ENCODE results near the gene LCN10. TPM values are rescaled to one million over a fixed set of nuclear protein-coding genes. Genes with fewer than 3 reads are reported as not detected.

The LCN10 gene
- total RNA-seq, 4 donors from 2014 or later, result 3.9 to 16.5 (median 9.9) TPM

DNA sequence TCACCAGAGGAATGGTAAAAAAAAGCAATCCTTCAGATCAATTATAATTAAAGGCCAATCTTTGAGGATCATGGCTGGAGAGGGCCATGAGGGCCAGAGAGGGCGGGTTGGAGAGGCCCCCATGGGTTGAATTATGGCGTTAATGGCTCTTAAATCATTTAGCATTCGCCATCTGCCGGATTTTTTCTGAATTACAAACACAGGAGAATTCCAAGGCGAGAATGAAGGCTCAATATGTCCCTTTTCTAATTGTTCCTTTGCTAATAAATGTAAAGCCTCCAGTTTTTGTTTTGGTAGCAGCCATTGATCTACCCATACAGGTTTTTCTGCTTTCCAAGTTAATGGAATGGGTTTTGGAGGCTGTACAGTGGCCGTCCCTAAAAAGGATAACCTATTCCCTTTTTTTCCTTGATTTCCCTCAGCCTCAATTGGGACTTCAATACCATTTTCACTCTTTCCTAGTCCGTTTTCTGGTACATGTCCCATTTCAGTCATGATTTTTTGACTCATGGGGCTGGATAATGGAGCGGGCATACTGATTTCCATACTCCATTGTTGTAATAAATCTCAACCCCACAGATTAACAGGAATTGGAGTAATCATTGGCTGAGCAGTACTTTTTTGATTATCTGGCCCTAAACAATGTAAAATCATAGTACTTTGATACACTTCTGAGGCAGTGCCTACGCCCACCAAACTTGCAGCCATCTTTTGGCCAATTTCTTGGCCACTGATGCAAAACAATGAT, 41.7 kb upstream of the LCN10 start:
- Histone ChIP-seq H3K4me1 (peaks cover 0 to 9% (median 0%) of the 10 kb centered on the region in 3 donors), H3K9me3 (no peaks in the 10 kb centered on the region), H3K4me3 (no peak overlapping the region), H3K36me3 (no peaks in the 10 kb centered on the region), H3K27ac (no peak overlapping the region), H3K27me3 (no peaks in the 10 kb centered on the region)
- 53 to 55% methylated on average over 9 of the region's 9 CpGs for WGBS, 2 donors (ENCODE audit: low coverage in 1 of 2)
- ATAC-seq, result no peak
- TF ChIP-seq CTCF (IDR thresholded peaks at IDR 0.05) (peak; percentile 42 to 63 (median 56)), EP300 (IDR thresholded peaks at IDR 0.05) (no peak), POLR2A (IDR thresholded peaks at IDR 0.05) (no peak)

GRCh38 chr9:136782452-136782851, 39.7 kb upstream of the LCN10 start:
- Histone ChIP-seq H3K4me1 (peaks cover 0 to 2% (median 0%) of the 10 kb centered on the region in 3 donors), H3K36me3 (no peaks in the 10 kb centered on the region), H3K9me3 (no peaks in the 10 kb centered on the region), H3K4me3 (no peak overlapping the region), H3K27me3 (no peaks in the 10 kb centered on the region), H3K27ac (no peak overlapping the region)
- WGBS, 2 donors (ENCODE audit: low coverage in 1 of 2), result 93 to 97% methylated on average over 3 of the region's 3 CpGs
- no peak for ATAC-seq
- TF ChIP-seq EP300 (IDR thresholded peaks at IDR 0.05) (no peak), CTCF (IDR thresholded peaks at IDR 0.05) (no peak), POLR2AphosphoS5 (IDR thresholded peaks at IDR 0.05) (no peak), POLR2A (IDR thresholded peaks at IDR 0.05) (no peak)

DNA sequence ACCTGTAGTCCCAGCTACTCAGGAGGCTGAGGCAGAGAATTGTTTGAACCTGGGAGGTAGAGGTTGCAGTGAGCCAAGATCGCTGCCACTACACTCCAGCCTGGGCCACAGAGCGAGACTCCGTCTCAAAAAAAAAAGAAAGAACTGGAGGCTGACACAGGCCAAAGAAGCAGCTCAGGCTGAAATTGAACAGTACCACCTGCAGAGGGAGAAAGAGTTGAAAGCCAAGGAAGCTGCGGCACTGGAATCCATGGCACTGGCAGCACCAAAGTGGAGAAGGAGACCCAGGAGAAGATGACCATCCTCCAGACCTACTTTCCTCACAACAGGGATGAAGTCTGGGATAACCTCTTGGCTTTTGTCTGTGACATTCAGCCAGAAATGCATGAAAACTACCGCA, 37.1 kb upstream of the LCN10 start:
- no peak for ATAC-seq

DNA sequence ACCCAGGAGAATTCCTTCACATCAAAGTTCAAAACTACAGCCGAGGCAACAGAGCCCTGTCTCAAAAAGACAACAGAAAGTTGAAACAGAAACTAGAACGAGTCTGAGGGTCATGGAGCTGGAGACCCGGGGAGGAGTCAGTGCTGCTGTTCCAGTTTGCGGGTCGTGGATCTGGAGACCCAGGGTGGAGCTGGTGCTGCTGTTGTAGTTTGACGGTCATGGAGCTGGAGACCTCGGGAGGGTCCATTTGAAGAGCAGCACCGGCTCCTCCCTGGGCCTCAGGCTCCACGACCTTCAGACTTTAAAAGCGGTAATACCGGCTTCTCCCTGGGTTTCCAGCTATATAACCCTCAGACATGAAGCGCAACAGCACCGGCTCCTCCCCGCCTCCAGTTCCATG, 34.6 kb upstream of the LCN10 start:
- H3K36me3 ChIP-seq, result no peaks in the 10 kb centered on the region
- H3K4me3 ChIP-seq, result no peak overlapping the region
- no peaks in the 10 kb centered on the region for H3K27me3 ChIP-seq
- H3K4me1 ChIP-seq, result no peaks in the 10 kb centered on the region
- ATAC-seq, result no peak
- TF ChIP-seq EP300 (IDR thresholded peaks at IDR 0.05) (no peak), CTCF (IDR thresholded peaks at IDR 0.05) (no peak), POLR2A (IDR thresholded peaks at IDR 0.05) (no peak), POLR2AphosphoS5 (IDR thresholded peaks at IDR 0.05) (no peak)
- WGBS, 2 donors (ENCODE audit: low coverage in 1 of 2), result 66 to 84% methylated on average over 10 to 14 of the region's 14 CpGs
- H3K9me3 ChIP-seq, result peaks cover 0 to 3% (median 0%) of the 10 kb centered on the region in 3 donors
- H3K27ac ChIP-seq, result no peak overlapping the region

More for the DNA sequence above, 37.1 kb upstream of the LCN10 start:
- Histone ChIP-seq H3K36me3 (no peaks in the 10 kb centered on the region), H3K9me3 (no peaks in the 10 kb centered on the region), H3K27ac (no peak overlapping the region), H3K4me3 (no peak overlapping the region), H3K27me3 (no peaks in the 10 kb centered on the region), H3K4me1 (no peaks in the 10 kb centered on the region)
- no peak for TF ChIP-seq EP300 (IDR thresholded peaks at IDR 0.05)
- no peak for TF ChIP-seq CTCF (IDR thresholded peaks at IDR 0.05)
- no peak for TF ChIP-seq POLR2A (IDR thresholded peaks at IDR 0.05)
- 50 to 79% methylated on average over 2 to 5 of the region's 5 CpGs for WGBS, 2 donors (ENCODE audit: low coverage in 1 of 2)

- no peak for TF ChIP-seq CTCF (IDR thresholded peaks at IDR 0.05)
- Histone ChIP-seq H3K27me3 (no peaks in the 10 kb centered on the region), H3K27ac (no peak overlapping the region), H3K9me3 (peaks cover 0 to 3% (median 0%) of the 10 kb centered on the region in 3 donors), H3K36me3 (no peaks in the 10 kb centered on the region), H3K4me3 (no peak overlapping the region), H3K4me1 (no peaks in the 10 kb centered on the region)
- ATAC-seq, result no peak
- 31 to 59% methylated on average over 3 to 7 of the region's 7 CpGs for WGBS, 2 donors (ENCODE audit: low coverage in 1 of 2)
Observed at GRCh38 chr9:136776947-136777346, 34.2 kb upstream of the LCN10 start.
